Endothelial cell of umbilical vein (primary cell): ENCODE results near the gene ELMO1. TPM values are rescaled to one million over a fixed set of nuclear protein-coding genes. Genes with fewer than 3 reads are reported as not detected.
A peak's percentile ranks its signal among the peaks of the same experiment; 100 is the strongest.

ENCODE experiments used
- BruUV-seq: library from RNA; stranded (reverse); fragments of 400-500 nt; replicated peaks from 2 replicates; lab custom pipeline; 2021; lab: Mats Ljungman, UMichigan
- CTCF ChIA-PET: fragments of 300-600, 350-600 bp; sonication (Branson Sonifier 250); formaldehyde crosslinking; loops from one replicate; lab custom pipeline; 2021; ENCODE audit warnings: antibody characterized with exemption, inconsistent platforms; lab: Charles Lee
- POLR2A ChIA-PET: fragments of 300-600, 350-600 bp; sonication (Branson Sonifier 250); formaldehyde crosslinking; loops from one replicate; lab custom pipeline; 2021; ENCODE audit warnings: antibody characterized with exemption, inconsistent platforms; lab: Charles Lee
- DNase-seq: peaks from one replicate; pipeline ENCODE4 v3.0.0-alpha.2; 2011; ENCODE audit warnings: low read depth, low spot score
- FAIRE-seq: peaks from 2 replicates; lab custom pipeline; 2011; peaks lifted over from hg19 to GRCh38; lab: Jason Lieb, UNC
- H2AFZ ChIP-seq: 2 replicates; pipeline ENCODE4 v1.6.0; 2012; ENCODE audit warnings: low read depth, low read length, control low read depth, inconsistent platforms
- H3K27ac ChIP-seq: 2 replicates; pipeline ENCODE4 v1.5.1; 2011; ENCODE audit warnings: low read depth, mild to moderate bottlenecking, control low read depth, low read length, moderate library complexity; ENCODE audit not compliant: insufficient read depth
- H3K27me3 ChIP-seq, 2 experiments: 2 replicates each; pipeline versions ENCODE4 v1.6.0 to v1.6.1; 2011; ENCODE audit warnings: low read length in 2 of 2, mixed read lengths in 1 of 2; ENCODE audit not compliant: control insufficient read depth in 2 of 2, insufficient read depth in 2 of 2
- H3K36me3 ChIP-seq, 2 experiments: 2 replicates in 1 of 2; 3 replicates in 1 of 2; pipeline ENCODE4 v1.5.1; 2011; ENCODE audit warnings: low read length in 2 of 2, mild to moderate bottlenecking in 1 of 2, moderate library complexity in 1 of 2; ENCODE audit not compliant: control insufficient read depth in 2 of 2, insufficient read depth in 2 of 2; ENCODE audit errors: extremely low read depth in 1 of 2
- H3K4me1 ChIP-seq: 3 replicates; pipeline ENCODE4 v1.5.1; 2011; ENCODE audit warnings: mild to moderate bottlenecking, low read length; ENCODE audit not compliant: control insufficient read depth, insufficient read depth; ENCODE audit errors: extremely low read depth
- H3K4me2 ChIP-seq: 2 replicates; pipeline ENCODE4 v1.6.1; 2011; ENCODE audit warnings: low read length, control low read depth, mixed read lengths; ENCODE audit not compliant: insufficient read depth
- H3K4me3 ChIP-seq, 3 experiments: fragments of 200-600 bp in 1 of 3; sonication (generic), shearing (Covaris generic) in 1 of 3; replicated peaks in 1 of 3; 2 replicates each; pipeline ENCODE4 v1.5.1; 2011 to 2016; ENCODE audit warnings: control low read depth in 3 of 3, low read length in 3 of 3, mild to moderate bottlenecking in 2 of 3, inconsistent platforms in 1 of 3, low read depth in 1 of 3, moderate library complexity in 1 of 3; ENCODE audit not compliant: insufficient read depth in 1 of 3
- H3K79me2 ChIP-seq: 2 replicates; pipeline ENCODE4 v1.6.0; 2012; ENCODE audit warnings: low read length, inconsistent platforms; ENCODE audit not compliant: control insufficient read depth, insufficient read depth
- H3K9ac ChIP-seq: replicated peaks from 2 replicates; pipeline ENCODE3; 2011; ENCODE audit warnings: low read length, control low read depth; ENCODE audit not compliant: insufficient read depth; ENCODE audit errors: extremely low read depth
- H3K9me1 ChIP-seq: replicated peaks from 3 replicates; pipeline ENCODE4 v1.6.0; 2011; ENCODE audit warnings: mild to moderate bottlenecking, low read length; ENCODE audit not compliant: control insufficient read depth, insufficient read depth; ENCODE audit errors: extremely low read depth
- H3K9me3 ChIP-seq: replicated peaks from 2 replicates; pipeline ENCODE4 v1.5.1; 2012; ENCODE audit warnings: low read length, inconsistent platforms; ENCODE audit not compliant: control insufficient read depth, insufficient read depth
- H4K20me1 ChIP-seq: replicated peaks from 2 replicates; pipeline ENCODE3; 2011; ENCODE audit warnings: mild to moderate bottlenecking, low read length; ENCODE audit not compliant: control insufficient read depth, insufficient read depth; ENCODE audit errors: extremely low read depth
- CTCF ChIP-seq, 2 donors: IDR thresholded peaks; 1 replicate in 1 of 2; 2 replicates in 1 of 2; pipeline ENCODE4 v1.5.1; 2011; ENCODE audit warnings: low read length in 2 of 2, mild to moderate bottlenecking in 2 of 2, moderate library complexity in 2 of 2, control low read depth in 1 of 2, inconsistent platforms in 1 of 2, low read depth in 1 of 2; ENCODE audit not compliant: insufficient read depth in 1 of 2; ENCODE audit errors: extremely low read depth in 1 of 2
- GATA2 ChIP-seq: IDR thresholded peaks from 2 replicates; pipeline ENCODE4 v1.7.0; 2011; ENCODE audit warnings: low read depth, mild to moderate bottlenecking, moderate library complexity, mixed read lengths, low read length; ENCODE audit not compliant: insufficient read length, insufficient read depth
- dilution Hi-C: fragments of 300-500 bp; cut with MboI; formaldehyde crosslinking; loops from one replicate; pipeline ENCODE4 v1.15.0; 2019; ENCODE audit warnings: low sequenced_read_pairs; ENCODE audit not compliant: extremely low pct_ligation_motif_present
- intact Hi-C: fragments of 100-400 bp; cut with micrococcal nuclease; formaldehyde crosslinking; loops from one replicate; pipeline ENCODE4 v1.10.0; 2022
- polyA plus RNA-seq, 4 experiments: library from polyadenylated mRNA; depleted of rRNA in 3 of 4; stranded (reverse) in 3 of 4; unstranded in 1 of 4; fragments of >200 nt; gene quantifications; 2 replicates each; pipeline versions ENCODE4 v1.2.1 to v1.2.3, GENCODE V29; 2011 to 2012; ENCODE audit warnings: missing spikeins in 1 of 4
- total RNA-seq: library from RNA; stranded (reverse); gene quantifications from 2 replicates; pipeline ENCODE4 v1.2.3, GENCODE V29; 2021

Gene ELMO1
- total and polyA plus RNA-seq, 2 donors (not counting 3 experiments of a cell fraction or from before 2014, with no cell fraction given) = 17.0 to 30.6 TPM

- H3K36me3 ChIP-seq = no peaks in the 10 kb centered on the region
- intact Hi-C loops = no loop called here
- BruUV-seq = no TSS peak
- FAIRE-seq (peak; percentile 28), DNase-seq (peak; percentile 28)
- no peak overlapping the region for H3K9ac ChIP-seq
- H3K4me3 ChIP-seq = no peak overlapping the region
- H3K4me2 ChIP-seq = no peak overlapping the region
- H3K4me1 ChIP-seq = no peaks in the 10 kb centered on the region
- TF ChIP-seq CTCF (IDR thresholded peaks at IDR 0.05; ENCODE audit: extremely low read depth in 1 of 2, insufficient read depth in 1 of 2, low read depth in 1 of 2, low read length in 2 of 2) = no peak
- no peaks in the 10 kb centered on the region for H3K9me3 ChIP-seq
- ChIA-PET CTCF (interaction anchor here (0.9 kb wide), 1 partner anchor 11 kb away, joined by 3 read pairs; no protein-coding TSS in a partner anchor), POLR2A (no interaction called here)
- H3K79me2 ChIP-seq = no peaks in the 10 kb centered on the region
- dilution Hi-C loops = no loop called here
- H2AFZ ChIP-seq = no peak overlapping the region
- H3K27me3 ChIP-seq = no peaks in the 10 kb centered on the region
- H4K20me1 ChIP-seq = no peaks in the 10 kb centered on the region
- no peaks in the 10 kb centered on the region for H3K9me1 ChIP-seq
- H3K27ac ChIP-seq = no peak overlapping the region
These were observed 189.3 kb downstream of the ELMO1 start for GRCh38 chr7:37259319-37259821.

- Histone ChIP-seq H3K4me1 (no peaks in the 10 kb centered on the region), H3K27ac (no peak overlapping the region), H2AFZ (no peak overlapping the region), H3K36me3 (no peaks in the 10 kb centered on the region), H3K4me2 (no peak overlapping the region), H3K9ac (no peak overlapping the region), H3K9me1 (no peaks in the 10 kb centered on the region), H3K27me3 (no peaks in the 10 kb centered on the region), H4K20me1 (no peaks in the 10 kb centered on the region), H3K4me3 (no peak overlapping the region), H3K79me2 (no peaks in the 10 kb centered on the region), H3K9me3 (no peaks in the 10 kb centered on the region)
- ChIA-PET CTCF (no interaction called here), POLR2A (no interaction called here)
- DNase-seq (no peak), FAIRE-seq (no peak)
- BruUV-seq = no TSS peak
- intact Hi-C loops = no loop called here
- dilution Hi-C loops = no loop called here
- TF ChIP-seq GATA2 = no peak
These were observed 192.0 kb downstream of the ELMO1 start for GRCh38 chr7:37256631-37257030.
